GM18508 (cell line): Measurements from ENCODE around the gene FANCC.

Experiments used
- ATAC-seq: cut with Tn5 transposase; IDR thresholded peaks from one replicate; pipeline ENCODE4 v1.9.1; 2021; ENCODE audit warnings: moderate number of reproducible peaks; ENCODE audit not compliant: insufficient read depth, unreplicated experiment

Gene FANCC

DNA sequence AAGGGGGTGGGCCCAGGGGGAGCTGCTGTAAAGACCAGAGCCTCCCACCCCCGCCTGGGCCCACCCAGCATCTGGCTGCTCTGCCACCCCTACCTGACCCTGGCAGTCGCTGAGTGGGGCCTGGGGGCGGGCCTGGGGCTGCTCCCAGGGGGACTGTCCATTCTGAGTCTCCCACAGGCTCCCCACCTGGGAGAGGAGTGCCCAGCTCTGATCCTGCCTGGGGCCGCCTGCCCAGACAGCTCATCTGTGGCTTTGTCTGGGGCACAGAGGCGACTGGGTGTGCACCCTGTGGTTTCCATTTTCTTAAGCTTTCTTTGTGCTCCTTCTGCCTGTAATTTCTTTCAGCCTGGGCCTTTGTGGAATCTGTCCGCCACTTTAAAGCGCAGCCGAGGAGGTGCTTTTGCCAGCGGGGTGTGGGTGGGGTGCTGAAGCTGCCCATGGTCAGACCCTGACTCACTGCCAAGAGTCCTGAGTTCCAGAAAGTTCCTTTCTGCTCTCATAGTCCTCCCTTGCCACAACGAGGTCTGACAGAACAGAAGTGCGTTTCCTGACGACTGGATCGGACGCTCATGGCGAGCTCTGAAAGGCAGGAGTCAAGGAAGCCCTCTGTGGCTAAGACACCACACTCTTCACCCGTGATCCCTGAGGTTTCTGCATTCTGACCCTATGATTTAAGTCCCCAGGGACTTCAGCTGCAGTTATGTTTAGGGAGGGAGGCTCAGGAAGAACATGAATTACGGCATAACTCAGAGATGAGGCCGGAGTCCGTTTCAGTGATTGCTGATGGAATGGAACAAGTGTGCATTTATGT is 225.0 kb downstream of the FANCC start:
- ATAC-seq = no peak

DNA sequence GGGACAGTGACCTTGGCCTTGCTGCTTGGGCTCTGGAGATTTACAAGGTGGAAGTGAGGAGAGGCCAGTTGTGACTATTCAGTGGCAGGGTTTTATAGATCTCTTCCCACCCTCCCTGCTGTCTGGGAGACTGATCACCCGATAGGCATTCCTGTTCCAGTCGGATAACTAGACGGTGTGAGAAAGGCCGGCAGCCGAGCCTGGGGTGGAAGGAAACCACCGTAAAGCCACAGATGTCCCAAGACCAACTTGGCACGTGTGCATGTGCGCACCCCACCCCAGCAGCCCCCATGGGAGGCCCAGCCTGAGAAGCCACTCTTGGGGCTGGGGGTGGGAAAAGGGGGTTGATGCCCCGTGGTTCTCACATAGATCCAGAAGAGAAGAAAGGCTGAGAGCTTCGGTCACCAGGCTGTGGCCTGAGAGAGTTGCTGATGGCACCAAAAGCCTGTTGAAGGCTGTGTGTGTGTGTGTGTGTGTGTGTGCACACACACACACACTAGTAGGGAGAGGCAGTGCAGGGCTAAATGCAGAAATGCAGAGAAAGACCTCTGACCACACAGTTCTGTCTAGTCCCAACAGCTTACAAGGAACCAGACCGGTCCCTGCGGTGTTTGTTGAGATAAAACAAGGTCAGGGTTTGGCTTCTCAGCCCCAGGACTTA is 225.8 kb downstream of the FANCC start:
- ATAC-seq = no peak

DNA sequence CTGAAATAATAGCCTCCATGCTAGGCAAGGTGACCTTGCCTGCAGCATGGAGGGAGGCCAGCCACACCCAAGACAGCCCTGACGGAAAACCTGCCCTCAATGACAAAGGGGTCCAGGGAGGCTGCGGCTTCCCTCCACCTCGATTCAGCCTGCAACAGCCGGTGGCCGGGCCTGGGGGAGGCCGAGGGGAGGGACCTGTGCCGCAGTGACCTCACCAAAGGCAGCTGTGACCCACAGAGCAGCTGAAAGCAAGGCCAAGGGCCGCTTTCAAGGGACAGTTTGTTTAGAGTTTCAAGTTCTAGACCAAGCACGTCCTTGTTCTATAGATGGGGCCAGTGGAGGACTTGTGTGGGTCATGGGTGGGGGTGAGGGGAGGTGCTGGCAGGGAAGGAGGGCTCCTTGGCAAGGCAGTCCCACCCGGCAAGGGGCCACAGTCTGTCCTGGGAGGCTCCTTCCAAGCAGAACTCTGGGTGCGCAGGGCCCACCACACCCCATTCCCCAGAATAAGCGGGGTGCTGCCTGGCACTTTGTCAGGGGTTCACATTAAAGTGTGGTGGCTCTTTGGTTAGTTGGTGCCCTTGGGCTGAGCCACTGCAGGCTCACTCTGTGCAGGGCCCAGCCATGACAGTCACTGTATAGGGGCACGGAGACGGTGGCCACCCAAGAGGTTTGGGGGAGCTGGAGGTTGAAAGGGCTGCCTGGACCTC is 226.5 kb downstream of the FANCC start:
- ATAC-seq = no peak

DNA sequence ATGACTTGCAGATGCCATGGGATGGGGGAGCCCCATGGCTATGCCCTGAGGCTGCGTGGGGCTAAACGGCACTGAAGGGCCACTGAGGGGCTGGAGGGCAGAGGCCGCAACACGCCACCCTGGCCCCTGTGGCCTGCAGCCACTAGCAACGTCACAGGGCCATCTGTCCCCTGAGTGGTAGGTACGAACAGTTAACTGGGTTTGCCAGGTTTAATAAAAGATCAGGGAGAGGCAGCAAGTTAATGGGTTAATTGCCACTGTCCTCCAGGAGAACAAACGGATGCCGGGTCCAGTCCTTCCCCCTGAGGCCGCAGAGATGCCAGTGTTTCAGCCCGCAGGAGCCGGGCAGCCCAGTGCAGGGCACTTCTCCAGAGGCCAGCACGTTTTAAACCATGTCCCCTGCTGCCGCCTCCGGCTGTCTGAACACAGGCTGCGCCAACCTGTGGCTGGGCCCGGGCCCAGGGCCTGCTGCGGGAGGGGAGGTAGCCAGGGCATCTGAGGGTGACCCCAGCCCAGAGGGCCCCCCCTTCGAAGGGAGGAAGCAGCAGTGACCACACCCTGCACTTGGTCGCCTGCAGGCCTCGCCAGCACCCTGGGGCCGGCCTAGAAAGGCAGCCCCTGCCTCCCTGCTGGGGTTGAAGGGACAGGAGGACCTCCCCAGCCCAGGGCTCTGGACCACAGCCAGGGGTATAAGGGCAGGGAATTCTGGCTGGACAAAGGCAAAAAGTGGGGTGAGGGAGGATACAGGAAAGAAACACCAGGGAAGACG is 227.3 kb downstream of the FANCC start:
- no peak for ATAC-seq

DNA sequence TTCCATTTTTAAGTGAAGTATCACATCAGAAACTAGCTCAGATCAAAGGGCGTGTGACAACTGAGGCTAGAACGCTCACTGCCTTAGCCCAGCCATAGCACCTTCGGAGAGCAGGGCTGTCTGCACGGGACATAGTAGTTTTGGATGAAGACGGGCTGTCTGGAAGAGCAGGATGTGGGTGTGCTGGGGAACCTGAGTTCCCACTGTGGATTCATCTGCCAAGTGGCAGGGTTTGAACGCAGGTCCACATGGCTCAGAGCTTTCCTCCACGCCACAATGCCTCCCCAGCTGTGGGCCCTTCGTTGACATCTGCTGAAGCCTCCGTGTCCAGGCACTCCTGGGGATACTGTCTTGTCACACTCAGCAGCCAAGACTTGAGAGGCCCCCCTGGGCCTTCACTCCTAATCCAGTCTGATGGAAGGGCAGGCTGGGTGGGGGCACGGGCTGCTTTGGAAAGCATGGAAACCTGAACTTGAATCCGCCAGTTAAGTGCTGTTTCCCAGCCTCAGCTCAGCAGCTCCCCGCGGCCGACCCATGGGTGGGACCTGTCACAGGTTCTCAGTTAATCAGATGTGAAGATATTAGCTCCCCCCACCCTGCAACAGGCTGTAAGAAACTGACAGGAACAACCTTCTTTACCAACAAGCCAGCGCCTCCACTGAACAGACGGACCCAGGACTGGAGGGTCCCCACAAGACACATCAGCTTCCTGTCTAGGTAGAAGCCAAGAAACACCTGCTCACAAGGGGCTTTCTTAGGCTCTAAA is 228.1 kb downstream of the FANCC start:
- no peak for ATAC-seq

DNA sequence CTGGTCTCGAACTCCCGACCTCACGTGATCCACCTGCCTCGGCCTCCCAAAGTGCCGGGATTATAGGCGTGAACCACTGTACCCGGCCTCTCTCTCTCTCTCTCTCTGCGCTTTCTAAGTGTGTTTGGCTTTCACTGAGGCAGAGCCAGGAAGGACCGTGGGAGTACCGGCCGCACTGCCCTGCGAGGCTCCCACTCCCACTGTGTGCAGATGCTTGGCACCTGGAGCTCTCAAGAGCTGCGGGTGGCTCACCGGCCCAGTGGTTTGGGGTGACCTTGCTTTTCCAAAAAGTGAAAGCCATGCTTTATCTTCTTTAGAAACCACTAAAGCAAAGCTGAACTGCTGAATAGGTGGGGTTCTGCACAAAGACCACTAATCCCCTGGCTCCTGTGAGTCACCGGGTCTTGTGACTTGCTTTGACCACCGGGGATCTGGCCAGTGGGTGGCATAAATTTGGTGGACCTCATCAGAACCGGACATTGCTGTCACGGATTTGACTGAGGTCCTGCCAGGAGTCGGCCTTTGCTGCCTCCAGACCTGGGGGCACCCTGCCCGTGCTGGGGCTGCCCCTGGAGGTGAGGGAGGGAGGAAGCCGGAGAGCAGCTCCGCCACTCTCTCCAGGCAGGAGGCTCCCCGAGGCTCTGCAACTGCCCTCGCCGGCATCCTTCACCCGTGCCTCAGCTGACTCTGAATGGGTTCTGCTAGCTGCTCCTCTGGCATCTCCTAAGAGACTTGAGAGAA is 228.9 kb downstream of the FANCC start:
- no peak for ATAC-seq

DNA sequence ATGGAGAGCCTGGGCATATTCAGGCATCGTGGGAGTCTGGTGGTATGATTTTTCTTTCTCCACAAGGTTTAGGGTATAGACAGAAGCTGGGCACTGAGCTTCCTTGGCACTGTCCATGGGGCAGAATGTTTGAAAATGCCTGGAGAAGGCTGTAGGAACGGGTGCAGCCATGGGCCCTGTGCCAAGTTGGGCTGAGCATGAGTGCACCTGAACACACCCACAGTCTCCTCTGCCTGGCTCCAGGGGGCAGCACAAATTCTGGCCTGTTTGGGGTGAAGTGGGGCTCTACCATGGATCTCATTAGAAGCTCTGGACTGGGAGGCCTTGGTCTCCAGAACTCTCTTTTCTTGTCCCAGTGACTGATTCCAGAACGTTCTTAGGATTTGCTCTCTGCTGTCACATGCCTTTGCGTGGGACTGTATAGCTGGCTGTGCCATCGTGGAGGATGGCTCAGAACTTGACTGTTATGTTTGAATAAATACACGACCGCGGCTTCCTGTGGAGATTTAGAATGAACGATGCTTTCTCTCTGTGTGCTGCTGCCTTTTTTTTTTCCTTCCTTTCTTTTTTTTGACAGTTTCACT is 229.8 kb downstream of the FANCC start:
- no peak for ATAC-seq

DNA sequence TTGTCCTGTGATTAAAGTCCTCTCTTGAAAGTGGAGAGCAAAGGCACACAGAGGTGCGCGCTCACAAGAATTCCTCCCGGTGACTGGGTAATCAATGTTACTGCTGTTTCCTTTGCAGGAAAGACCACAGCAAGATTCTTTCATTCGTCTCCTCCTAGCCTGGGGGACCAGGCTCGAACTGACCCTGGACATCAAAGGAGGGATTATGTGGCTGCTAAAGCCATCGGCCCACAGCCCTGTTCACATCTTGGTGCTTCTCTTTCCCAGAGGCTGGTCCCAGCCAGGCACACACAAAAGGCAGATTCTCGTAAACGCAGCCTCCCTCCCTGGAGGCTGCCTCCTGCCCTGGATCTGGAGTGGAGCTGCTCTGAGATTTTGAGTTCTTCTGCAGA is 230.9 kb downstream of the FANCC start:
- no peak for ATAC-seq

DNA sequence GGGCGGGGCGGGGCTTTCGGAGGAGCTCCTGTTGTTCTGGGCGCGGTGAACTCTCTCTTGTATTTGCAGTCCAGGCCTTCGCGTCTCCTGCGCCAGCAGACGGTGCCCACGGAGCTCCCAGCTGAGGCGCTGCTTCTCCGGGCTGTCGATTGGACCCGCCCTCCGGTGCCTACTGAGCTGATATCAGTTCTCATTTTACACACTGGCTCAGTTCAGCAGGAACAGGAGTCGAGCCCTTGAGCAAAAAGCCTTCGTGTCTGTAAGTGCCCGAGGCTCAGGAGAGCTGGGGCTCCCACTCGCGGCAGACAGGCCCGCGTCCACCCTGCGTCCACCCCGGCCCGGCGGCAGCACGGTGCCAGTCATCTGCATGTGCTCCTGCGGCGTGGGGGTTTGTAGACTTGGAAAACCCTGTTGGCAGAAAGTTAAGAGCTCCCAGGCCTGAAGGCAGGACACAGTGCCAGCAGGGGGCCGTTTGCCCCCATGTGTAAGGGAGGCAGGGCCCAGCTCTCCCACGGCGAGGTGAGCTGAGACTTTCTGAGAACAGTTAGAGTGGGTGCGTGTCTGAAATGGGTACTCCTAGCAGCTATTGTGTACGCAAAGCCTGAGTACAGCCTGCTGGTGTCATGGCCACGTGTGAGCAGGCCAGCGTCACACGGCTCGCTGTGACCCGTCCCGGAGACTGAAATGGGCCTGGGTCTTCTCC is 231.5 kb downstream of the FANCC start:
- no peak for ATAC-seq

DNA sequence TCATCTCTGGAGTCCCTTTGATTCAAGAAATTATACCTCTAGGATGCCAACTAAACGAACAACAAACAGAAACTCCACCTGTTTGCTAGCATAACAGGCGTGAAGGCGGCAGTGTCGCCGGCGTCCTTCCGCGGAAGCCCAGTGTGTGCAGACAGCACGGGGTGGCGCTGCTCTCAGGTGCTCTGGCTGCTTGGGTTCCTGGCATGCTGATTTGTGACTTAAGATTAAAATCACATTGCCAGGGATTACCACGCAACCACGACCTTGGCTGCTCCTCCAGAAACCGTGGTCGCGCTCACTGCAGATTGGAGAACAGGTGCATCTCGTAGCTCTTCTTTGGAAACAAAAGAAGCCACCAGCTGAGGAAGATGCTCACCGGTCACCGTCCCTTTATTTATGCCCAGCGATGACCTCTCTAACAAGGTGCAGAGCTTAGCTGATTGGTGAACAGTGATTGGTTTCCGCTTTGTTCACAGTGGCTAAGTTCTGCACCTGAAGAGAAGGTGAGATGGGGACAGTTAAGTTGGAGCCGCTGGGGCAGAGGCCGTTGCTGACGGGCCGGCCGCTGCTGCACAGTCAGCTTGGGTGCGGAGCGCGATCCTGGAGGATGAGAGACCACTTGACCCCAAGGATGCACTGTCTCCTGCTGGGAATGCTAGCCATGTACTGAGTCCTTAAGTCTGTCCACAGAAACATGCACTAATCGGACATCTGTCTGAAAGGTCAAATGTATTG is 232.3 kb downstream of the FANCC start:
- no peak for ATAC-seq

DNA sequence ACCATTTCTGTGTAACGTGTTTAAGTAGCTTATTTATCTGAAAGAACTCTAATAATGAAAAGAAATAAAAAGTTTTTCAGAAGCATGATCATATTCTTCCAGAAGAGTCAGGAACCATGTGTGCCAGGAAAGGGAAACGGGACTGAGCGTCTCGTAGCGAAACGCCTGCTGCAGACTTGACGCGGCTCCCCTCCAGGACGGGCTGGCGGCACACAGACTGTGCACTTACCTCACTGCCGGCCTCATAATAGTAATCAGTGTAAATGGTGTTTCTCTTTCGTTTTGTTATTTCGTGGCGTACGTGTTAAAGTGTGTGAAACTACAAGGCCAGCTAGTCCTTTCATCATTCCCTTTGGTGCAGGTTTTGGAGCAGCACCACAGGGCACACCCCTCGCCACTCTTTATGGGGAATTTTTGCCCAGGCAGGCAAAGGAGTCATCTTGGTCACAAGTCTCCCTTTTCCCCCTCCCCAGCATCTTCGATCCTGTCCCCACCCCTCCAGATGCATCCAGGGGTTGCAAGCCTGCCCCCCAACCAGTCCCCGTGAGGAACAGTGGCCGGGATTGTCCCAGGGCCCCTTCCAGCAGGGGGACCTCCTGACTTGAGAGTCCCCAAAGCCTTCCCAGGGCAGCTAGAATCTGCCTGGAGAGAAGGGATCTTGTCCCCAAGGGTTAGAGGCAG is 233.1 kb downstream of the FANCC start:
- no peak for ATAC-seq

DNA sequence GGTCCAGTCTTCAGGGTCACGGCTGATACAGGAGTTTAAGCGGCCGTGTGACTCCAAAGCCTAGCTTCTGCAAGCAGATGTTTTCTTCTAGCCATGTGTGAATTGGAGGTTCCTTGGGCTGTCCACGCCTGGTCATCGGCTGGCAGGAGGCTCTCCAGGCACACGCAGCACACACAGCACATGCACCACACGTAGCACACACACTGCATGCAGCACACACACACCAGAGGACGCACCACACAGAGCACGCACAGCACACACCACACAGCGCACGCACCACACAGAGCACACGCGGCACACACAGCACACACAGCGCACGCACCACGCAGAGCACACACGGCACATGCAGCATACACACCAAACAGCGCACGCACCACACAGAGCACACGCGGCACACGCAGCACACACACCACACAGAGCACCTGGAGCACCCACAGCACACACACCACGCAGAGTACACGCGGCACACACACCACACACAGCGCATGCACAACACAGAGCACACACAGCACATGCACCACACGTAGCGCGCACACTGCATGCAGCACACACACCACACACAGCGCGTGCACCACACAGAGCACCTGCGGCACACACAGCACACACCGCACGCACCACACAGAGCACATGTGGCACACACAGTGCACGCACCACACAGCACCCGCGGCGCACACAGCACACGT is 234.3 kb downstream of the FANCC start:
- no peak for ATAC-seq

DNA sequence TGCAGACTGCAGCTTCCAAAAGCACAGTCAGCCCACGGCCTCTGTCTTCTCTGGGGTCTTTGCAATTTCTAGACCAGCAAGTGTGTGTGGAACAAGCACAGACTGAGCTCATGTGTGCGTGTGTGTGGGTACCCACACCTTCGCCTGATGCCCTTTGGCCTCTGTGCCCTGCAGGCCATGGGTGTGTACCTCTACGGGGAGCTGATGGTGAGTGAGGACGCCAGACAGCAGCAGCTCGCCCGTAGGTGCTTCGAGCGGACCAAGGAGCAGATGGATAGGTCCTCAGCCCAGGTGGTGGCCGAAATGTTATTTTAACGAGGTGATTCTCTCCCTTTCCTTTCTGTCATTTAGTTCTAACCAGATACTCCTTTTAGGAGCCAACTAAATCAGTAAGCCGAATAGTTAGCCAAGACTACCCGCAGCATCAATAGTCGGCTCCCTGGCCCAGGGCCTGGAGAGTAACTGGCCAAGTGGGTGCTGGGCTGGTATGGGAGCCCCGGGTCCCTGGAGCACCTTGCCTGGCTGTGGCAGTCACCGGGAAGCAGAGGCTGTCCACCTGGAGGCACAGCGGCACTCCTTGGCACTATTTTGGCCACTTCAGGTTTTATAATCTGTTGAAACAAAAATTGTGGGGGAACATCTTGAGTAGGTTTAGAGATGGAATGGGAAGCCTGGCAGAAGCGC is 235.0 kb downstream of the FANCC start:
- no peak for ATAC-seq

DNA sequence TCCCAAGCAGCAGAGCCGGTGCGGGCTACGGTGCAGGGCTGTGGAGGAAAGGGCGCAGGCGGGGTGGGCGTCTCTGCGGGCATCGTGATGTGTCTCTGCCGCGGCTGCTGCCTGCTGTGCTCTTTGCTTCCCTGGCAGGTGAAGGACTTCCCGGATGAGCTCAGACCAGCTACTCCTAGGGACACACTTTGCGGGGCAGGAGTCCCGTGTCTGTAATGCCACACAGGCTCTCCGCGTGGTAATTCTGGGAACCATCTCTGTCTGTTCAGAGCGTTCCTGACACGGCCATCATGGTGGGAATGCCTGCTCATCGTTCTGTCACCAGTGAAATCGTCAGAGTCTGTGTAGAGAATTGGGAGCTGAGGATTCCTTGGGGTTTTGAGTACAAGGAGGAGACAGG is 235.5 kb downstream of the FANCC start:
- ATAC-seq = no peak

DNA sequence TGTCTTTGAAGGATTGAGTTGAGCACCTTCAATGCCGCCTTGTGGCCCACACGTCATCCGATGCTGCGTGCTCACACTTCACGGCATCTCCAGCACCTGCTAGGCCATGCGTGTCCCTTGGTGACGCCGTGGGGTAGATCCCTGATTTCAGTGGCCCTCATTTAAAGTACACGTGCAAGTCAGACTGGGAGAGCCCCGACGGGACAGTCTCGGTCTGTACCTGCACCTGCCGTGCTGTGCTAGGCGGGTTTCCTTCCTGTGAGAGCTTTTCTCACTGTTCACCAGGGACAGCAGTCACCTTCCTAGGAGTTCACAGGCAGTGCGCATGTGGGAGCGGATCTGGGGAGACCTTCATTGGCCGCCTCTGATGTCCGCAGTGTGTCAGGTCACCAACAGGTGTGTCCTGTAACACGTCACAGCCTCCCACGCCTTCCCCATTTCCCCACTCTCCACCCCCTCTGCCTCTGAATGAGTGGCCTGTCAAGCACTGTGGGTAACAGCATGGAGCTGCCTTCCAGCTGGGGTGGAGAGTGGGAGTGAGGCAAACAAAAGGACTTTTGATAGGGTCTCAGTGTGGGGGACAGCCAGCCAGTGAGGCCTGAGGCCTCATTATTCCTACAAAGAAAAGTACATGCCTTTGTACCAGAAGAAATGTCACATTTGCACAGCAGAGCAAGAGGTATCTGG is 236.4 kb downstream of the FANCC start:
- no peak for ATAC-seq
